Ascending aorta (tissue), 2 donors: ENCODE measurements around the gene RPL28. TPM values are rescaled to one million over a fixed set of nuclear protein-coding genes. Genes with fewer than 3 reads are reported as not detected.

Experiments used
- DNase-seq, 2 donors: peaks; one replicate each; pipeline ENCODE4 v3.0.0-alpha.2; 2019; ENCODE audit warnings: low spot score in 2 of 2
- H3K27ac ChIP-seq, 2 donors: fragments of 200-600 bp; sonication (generic); one replicate each; pipeline ENCODE4 v1.5.1; 2016 to 2017; ENCODE audit warnings: mild to moderate bottlenecking in 1 of 2
- H3K27me3 ChIP-seq: fragments of 200-600 bp; sonication (generic); one replicate; pipeline ENCODE4 v1.5.1; 2017
- H3K36me3 ChIP-seq, 2 donors: fragments of 200-600 bp; sonication (generic); one replicate each; pipeline ENCODE4 v1.5.1; 2016
- H3K4me1 ChIP-seq, 2 donors: fragments of 200-600 bp; sonication (generic); one replicate each; pipeline ENCODE4 v1.5.1; 2016 to 2017; ENCODE audit warnings: mild to moderate bottlenecking in 1 of 2
- H3K4me3 ChIP-seq, 2 donors: fragments of 200-600 bp; sonication (generic); one replicate each; pipeline ENCODE4 v1.5.1; 2016 to 2017; ENCODE audit warnings: mild to moderate bottlenecking in 1 of 2
- H3K9me3 ChIP-seq, 2 donors: fragments of 200-600 bp; sonication (generic); one replicate each; pipeline ENCODE4 v1.5.1; 2016
- intact Hi-C: fragments of 100-400 bp; cut with DNase I; formaldehyde crosslinking; loops from one replicate; pipeline ENCODE4 v1.15.1; 2023
- total RNA-seq: library from RNA; depleted of rRNA; stranded (reverse); fragments of >200 nt; gene quantifications from one replicate; pipeline ENCODE4 v1.1.0, GENCODE V29; 2016
- TF ChIP-seq, protein P1 (sequence below), 3 experiments: fragments of 200-600 bp in 2 of 3; fragments of 450-650 bp in 1 of 3; sonication (generic) in 2 of 3; IDR thresholded peaks; one replicate each; pipeline ENCODE4 v1.5.1; 2016 to 2019; ENCODE audit warnings: antibody characterized with exemption in 3 of 3, mild to moderate bottlenecking in 1 of 3, moderate library complexity in 1 of 3

The RPL28 gene
- total RNA-seq, 1 donor from 2014 or later = 542 TPM

DNA sequence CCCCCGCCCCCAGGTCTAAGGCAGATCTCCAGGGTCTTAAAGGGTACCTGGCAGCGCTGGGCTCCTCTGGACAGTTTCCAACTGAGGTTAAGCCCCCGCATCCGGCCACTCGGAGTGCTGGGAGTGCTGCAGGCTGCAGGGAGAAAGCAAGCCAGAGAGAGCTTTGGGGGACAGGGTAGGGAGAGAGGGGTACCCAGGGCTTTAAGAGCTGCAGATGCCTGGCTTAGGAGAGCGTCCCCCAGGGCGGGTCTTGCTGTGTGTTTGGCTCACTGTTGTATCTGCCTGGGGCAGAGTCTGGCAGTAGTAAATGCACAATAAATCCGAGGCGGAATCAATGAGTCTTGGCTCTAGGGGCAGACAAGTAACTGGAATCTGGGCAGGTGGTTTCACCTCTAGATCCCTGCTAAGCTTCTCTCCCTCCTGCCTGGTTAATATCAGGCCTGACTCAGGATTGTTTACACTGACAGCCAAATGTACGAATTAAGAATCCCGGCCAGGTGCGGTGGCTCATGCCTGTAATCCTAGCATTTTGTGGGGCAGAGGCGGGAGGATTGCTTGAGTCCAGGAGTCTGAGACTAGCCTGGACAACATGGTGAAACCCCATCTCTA, 30.4 kb upstream of the RPL28 start:
- no peaks in the 10 kb centered on the region for H3K36me3 ChIP-seq
- no peak overlapping the region for H3K4me3 ChIP-seq
- DNase-seq = no peak
- no peaks in the 10 kb centered on the region for H3K9me3 ChIP-seq
- H3K27me3 ChIP-seq = peaks cover 11% of the 10 kb centered on the region
- intact Hi-C loops = no loop called here
- TF ChIP-seq, protein P1, sequence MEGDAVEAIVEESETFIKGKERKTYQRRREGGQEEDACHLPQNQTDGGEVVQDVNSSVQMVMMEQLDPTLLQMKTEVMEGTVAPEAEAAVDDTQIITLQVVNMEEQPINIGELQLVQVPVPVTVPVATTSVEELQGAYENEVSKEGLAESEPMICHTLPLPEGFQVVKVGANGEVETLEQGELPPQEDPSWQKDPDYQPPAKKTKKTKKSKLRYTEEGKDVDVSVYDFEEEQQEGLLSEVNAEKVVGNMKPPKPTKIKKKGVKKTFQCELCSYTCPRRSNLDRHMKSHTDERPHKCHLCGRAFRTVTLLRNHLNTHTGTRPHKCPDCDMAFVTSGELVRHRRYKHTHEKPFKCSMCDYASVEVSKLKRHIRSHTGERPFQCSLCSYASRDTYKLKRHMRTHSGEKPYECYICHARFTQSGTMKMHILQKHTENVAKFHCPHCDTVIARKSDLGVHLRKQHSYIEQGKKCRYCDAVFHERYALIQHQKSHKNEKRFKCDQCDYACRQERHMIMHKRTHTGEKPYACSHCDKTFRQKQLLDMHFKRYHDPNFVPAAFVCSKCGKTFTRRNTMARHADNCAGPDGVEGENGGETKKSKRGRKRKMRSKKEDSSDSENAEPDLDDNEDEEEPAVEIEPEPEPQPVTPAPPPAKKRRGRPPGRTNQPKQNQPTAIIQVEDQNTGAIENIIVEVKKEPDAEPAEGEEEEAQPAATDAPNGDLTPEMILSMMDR (IDR thresholded peaks at IDR 0.05) = no peak
- no peak overlapping the region for H3K27ac ChIP-seq
- peaks cover 3 to 12% of the 10 kb centered on the region in 2 donors for H3K4me1 ChIP-seq

- DNase-seq = no peak
- H3K36me3 ChIP-seq = no peaks in the 10 kb centered on the region
- intact Hi-C loops = no loop called here
- H3K27me3 ChIP-seq = peaks cover 11% of the 10 kb centered on the region
- peaks cover under 1 to 6% of the 10 kb centered on the region in 2 donors for H3K4me1 ChIP-seq
- no peak overlapping the region for H3K4me3 ChIP-seq
- TF ChIP-seq, protein P1 (IDR thresholded peaks at IDR 0.05) = no peak
- H3K27ac ChIP-seq = no peak overlapping the region
- no peaks in the 10 kb centered on the region for H3K9me3 ChIP-seq
Observed at GRCh38 chr19:55358493-55358892, 27.2 kb upstream of the RPL28 start.

GRCh38 chr19:55358943-55359908, 26.5 kb upstream of the RPL28 start:
- H3K4me3 ChIP-seq = no peak overlapping the region
- H3K9me3 ChIP-seq = no peaks in the 10 kb centered on the region
- DNase-seq = no peak
- H3K4me1 ChIP-seq = peaks cover 0 to 1% of the 10 kb centered on the region in 2 donors
- H3K27me3 ChIP-seq = peaks cover 7% of the 10 kb centered on the region
- intact Hi-C loops = no loop called here
- no peak overlapping the region for H3K27ac ChIP-seq
- no peaks in the 10 kb centered on the region for H3K36me3 ChIP-seq
- TF ChIP-seq, protein P1 (IDR thresholded peaks at IDR 0.05) = no peak

DNA sequence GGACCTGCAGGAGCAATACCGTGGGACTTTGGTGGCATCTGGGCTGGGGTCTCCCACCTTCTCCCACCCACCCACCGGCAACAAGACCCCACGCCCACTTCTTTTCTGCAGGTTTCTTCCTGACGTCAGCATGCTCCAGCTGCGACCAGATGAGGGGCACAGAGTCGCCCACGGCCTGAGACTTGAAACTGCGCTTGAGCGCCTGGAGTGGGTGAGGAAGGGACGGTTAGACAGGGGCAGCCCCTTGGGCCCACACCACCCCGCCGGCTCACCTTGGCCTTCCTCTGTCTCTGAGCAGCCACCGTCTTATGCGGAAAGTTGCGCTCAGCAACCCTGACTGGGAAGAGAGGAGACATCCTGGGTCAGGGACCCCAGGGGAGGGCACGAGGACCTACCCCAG, 24.8 kb upstream of the RPL28 start:
- intact Hi-C loops = no loop called here
- Histone ChIP-seq H3K27me3 (no peaks in the 10 kb centered on the region), H3K4me1 (no peaks in the 10 kb centered on the region), H3K36me3 (no peaks in the 10 kb centered on the region), H3K4me3 (no peak overlapping the region), H3K9me3 (no peaks in the 10 kb centered on the region), H3K27ac (no peak overlapping the region)
- DNase-seq = no peak
- TF ChIP-seq, protein P1 (IDR thresholded peaks at IDR 0.05) = no peak

DNA sequence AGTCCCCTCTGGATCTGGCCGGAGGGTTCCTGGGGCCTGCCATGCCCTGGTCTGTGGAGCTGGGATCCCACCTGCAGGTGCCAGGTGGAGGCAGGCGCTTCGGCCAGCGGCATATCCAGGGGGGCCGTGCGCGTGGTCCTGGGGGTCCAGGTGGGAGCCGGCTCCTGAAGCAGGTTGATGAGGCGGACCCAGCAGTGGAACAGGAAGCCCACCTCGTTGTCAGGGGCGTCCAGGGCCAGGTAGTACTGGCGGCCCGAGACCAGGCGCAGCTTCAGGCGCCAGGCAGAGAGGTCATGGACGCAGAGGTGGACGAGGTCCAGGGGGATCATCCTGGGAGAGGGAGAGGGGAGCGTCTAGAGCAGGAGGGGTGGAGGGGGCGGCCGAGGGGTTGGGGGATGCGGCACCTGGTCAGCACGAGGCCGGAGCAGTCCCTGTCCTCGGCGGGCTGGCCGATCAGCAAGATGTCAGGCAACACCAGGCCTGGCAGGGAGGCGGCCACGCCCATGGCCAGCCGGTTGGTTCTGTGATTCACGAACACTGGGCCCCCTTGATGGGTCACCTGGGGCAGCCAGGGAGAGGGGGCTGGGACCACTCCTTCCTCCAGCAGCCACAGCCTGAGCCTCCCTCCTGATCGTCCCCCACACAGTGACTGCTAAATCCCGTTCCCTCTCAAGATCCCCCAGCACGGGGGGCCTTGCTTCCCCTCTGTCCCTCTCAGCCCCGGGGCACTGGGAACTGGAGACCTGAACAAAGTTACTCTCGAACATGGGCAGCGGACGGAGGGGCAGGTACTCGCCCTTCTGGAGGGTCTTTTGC, 23.4 kb upstream of the RPL28 start:
- Histone ChIP-seq H3K36me3 (no peaks in the 10 kb centered on the region), H3K9me3 (no peaks in the 10 kb centered on the region), H3K27me3 (no peaks in the 10 kb centered on the region), H3K4me3 (no peak overlapping the region), H3K4me1 (no peaks in the 10 kb centered on the region), H3K27ac (no peak overlapping the region)
- DNase-seq = no peak
- TF ChIP-seq, protein P1 (IDR thresholded peaks at IDR 0.05) = no peak
- intact Hi-C loops = no loop called here
